Left kidney (tissue), 2 donors: Measurements from ENCODE around the gene CADPS. TPM values are rescaled to one million over a fixed set of nuclear protein-coding genes. Genes with fewer than 3 reads are reported as not detected.

Source experiments
- DNase-seq: peaks from one replicate; pipeline ENCODE4 v3.0.0-alpha.2; 2013
- polyA plus RNA-seq: library from polyadenylated mRNA; unstranded; fragments of 120-200 nt; gene quantifications from one replicate; pipeline ENCODE4 v1.2.1, GENCODE V29; 2013; ENCODE audit not compliant: insufficient read length

CADPS gene
- polyA plus RNA-seq, 1 donor = 5.0 TPM

- DNase-seq = no peak
Observed at GRCh38 chr3:62749130-62749529, 126.1 kb downstream of the CADPS start.

GRCh38 chr3:62737449-62737848, 137.8 kb downstream of the CADPS start:
- DNase-seq = no peak

GRCh38 chr3:62735510-62735909, 139.7 kb downstream of the CADPS start:
- DNase-seq = no peak

GRCh38 chr3:62732183-62732904, 142.9 kb downstream of the CADPS start:
- no peak for DNase-seq

GRCh38 chr3:62727981-62728380, 147.2 kb downstream of the CADPS start:
- DNase-seq = no peak

- DNase-seq = no peak
Observed at GRCh38 chr3:62727536-62727935, 147.7 kb downstream of the CADPS start.

GRCh38 chr3:62724503-62724902, 150.7 kb downstream of the CADPS start:
- no peak for DNase-seq

GRCh38 chr3:62723914-62724217, 151.3 kb downstream of the CADPS start:
- DNase-seq = no peak

- peak; percentile 15 for DNase-seq
Observed at GRCh38 chr3:62723166-62723913, 151.9 kb downstream of the CADPS start.

- DNase-seq = no peak
Observed at GRCh38 chr3:62722344-62722743, 152.9 kb downstream of the CADPS start.

GRCh38 chr3:62718515-62719320, 156.5 kb downstream of the CADPS start:
- no peak for DNase-seq

- DNase-seq = no peak
Observed at GRCh38 chr3:62718011-62718410, 157.2 kb downstream of the CADPS start.

GRCh38 chr3:62712746-62713145, 162.5 kb downstream of the CADPS start:
- no peak for DNase-seq

GRCh38 chr3:62710751-62711150, 164.5 kb downstream of the CADPS start:
- DNase-seq = no peak

- DNase-seq = no peak
Observed at GRCh38 chr3:62708638-62709373, 166.4 kb downstream of the CADPS start.

- DNase-seq = no peak
Observed at GRCh38 chr3:62705721-62706120, 169.5 kb downstream of the CADPS start.

- DNase-seq = no peak
Observed at GRCh38 chr3:62703451-62704167, 171.6 kb downstream of the CADPS start.

GRCh38 chr3:62700357-62700756, 174.9 kb downstream of the CADPS start:
- no peak for DNase-seq

GRCh38 chr3:62699728-62700127, 175.5 kb downstream of the CADPS start:
- DNase-seq = no peak

GRCh38 chr3:62696011-62696410, 179.2 kb downstream of the CADPS start:
- DNase-seq = no peak

GRCh38 chr3:62688812-62689211, 186.4 kb downstream of the CADPS start:
- DNase-seq = no peak

GRCh38 chr3:62688050-62688449, 187.2 kb downstream of the CADPS start:
- DNase-seq = no peak
